Hepatocyte (in vitro differentiated cells): Measurements from ENCODE around the gene DRC1. TPM values are rescaled to one million over a fixed set of nuclear protein-coding genes. Genes with fewer than 3 reads are reported as not detected.

ENCODE experiments used
- DNase-seq: peaks from one replicate; pipeline ENCODE4 v3.0.0-alpha.2; 2016; ENCODE audit warnings: low spot score
- H2AFZ ChIP-seq: fragments of 200-600 bp; sonication (generic); 2 replicates; pipeline ENCODE4 v1.6.0; 2016; ENCODE audit warnings: antibody characterized with exemption, mild to moderate bottlenecking
- H3K27ac ChIP-seq: fragments of 200-600 bp; sonication (generic); 2 replicates; pipeline ENCODE4 v1.5.1; 2016; ENCODE audit warnings: mild to moderate bottlenecking
- H3K27me3 ChIP-seq: fragments of 200-600 bp; sonication (generic); 2 replicates; pipeline ENCODE4 v1.6.1; 2016
- H3K36me3 ChIP-seq: fragments of 200-600 bp; sonication (generic); replicated peaks from 2 replicates; pipeline ENCODE4 v1.5.1; 2016; ENCODE audit warnings: low read depth; ENCODE audit not compliant: insufficient read depth
- H3K4me1 ChIP-seq: fragments of 200-600 bp; sonication (generic); 2 replicates; pipeline ENCODE4 v1.5.1; 2016; ENCODE audit warnings: mild to moderate bottlenecking, moderate library complexity; ENCODE audit not compliant: insufficient read depth
- H3K4me2 ChIP-seq: fragments of 200-600 bp; sonication (generic); 2 replicates; pipeline ENCODE4 v1.6.0; 2016
- H3K4me3 ChIP-seq: fragments of 200-600 bp; sonication (generic); 2 replicates; pipeline ENCODE4 v1.5.1; 2016; ENCODE audit warnings: mild to moderate bottlenecking
- H3K79me2 ChIP-seq: fragments of 200-600 bp; sonication (generic); 2 replicates; pipeline ENCODE4 v1.6.0; 2017; ENCODE audit warnings: mild to moderate bottlenecking
- H3K9me2 ChIP-seq: fragments of 200-600 bp; sonication (generic); replicated peaks from 2 replicates; pipeline ENCODE4 v1.6.0; 2017; ENCODE audit warnings: mild to moderate bottlenecking; ENCODE audit not compliant: insufficient read depth
- H3K9me3 ChIP-seq: fragments of 200-600 bp; sonication (generic); 2 replicates; pipeline ENCODE4 v1.5.1; 2016; ENCODE audit warnings: low read depth, mild to moderate bottlenecking
- H4K20me1 ChIP-seq: fragments of 200-600 bp; sonication (generic); 2 replicates; pipeline ENCODE4 v1.6.0; 2016; ENCODE audit warnings: mild to moderate bottlenecking; ENCODE audit not compliant: insufficient read depth, poor library complexity, severe bottlenecking
- CTCF ChIP-seq: fragments of 200-600 bp; sonication (generic); IDR thresholded peaks from 2 replicates; pipeline ENCODE4 v1.5.1; 2016; ENCODE audit warnings: antibody characterized with exemption, mild to moderate bottlenecking; ENCODE audit not compliant: poor library complexity
- EZH2 ChIP-seq: fragments of 200-600 bp; sonication (generic); IDR thresholded peaks from 2 replicates; pipeline ENCODE4 v1.6.1; 2016; ENCODE audit warnings: antibody characterized with exemption, mild to moderate bottlenecking, borderline replicate concordance
- EZH2phosphoT487 ChIP-seq: fragments of 200-600 bp; sonication (generic); IDR thresholded peaks from one replicate; pipeline ENCODE4 v1.6.1; 2018; ENCODE audit warnings: antibody characterized with exemption, mild to moderate bottlenecking, low read depth, moderate library complexity; ENCODE audit not compliant: unreplicated experiment, severe bottlenecking
- WGBS: methylation state at CpG from one replicate; pipeline ENCODE4 v1.1.6; 2016; ENCODE audit warnings: low lambda C conversion rate; ENCODE audit errors: missing lambda C conversion rate; 5-methylcytosine and 5-hydroxymethylcytosine counted together
- polyA plus RNA-seq: library from polyadenylated mRNA; unstranded; fragments of >200 nt; fragmentation: Nextera tagmentation; extraction: Ambion mirVana; gene quantifications from 2 replicates; pipeline ENCODE4 v1.2.1, GENCODE V29; 2016
- total RNA-seq: library from RNA; depleted of rRNA; stranded (reverse); fragments of >200 nt; gene quantifications from 2 replicates; pipeline ENCODE4 v1.2.3, GENCODE V29; 2014

The DRC1 gene
- total and polyA plus RNA-seq, 2 experiments from 2014 or later, result 0.06 TPM; not detected in 1

GRCh38 chr2:26471289-26471688 is 69.6 kb downstream of the DRC1 start:
- Histone ChIP-seq H3K27ac (no peak overlapping the region), H4K20me1 (no peaks in the 10 kb centered on the region), H3K9me3 (no peaks in the 10 kb centered on the region), H3K4me3 (no peak overlapping the region), H3K79me2 (no peaks in the 10 kb centered on the region), H3K4me2 (no peak overlapping the region), H2AFZ (no peak overlapping the region), H3K9me2 (no peaks in the 10 kb centered on the region), H3K4me1 (no peaks in the 10 kb centered on the region), H3K36me3 (no peaks in the 10 kb centered on the region), H3K27me3 (no peaks in the 10 kb centered on the region)
- 68% methylated on average over 2 of the region's 2 CpGs for WGBS
- TF ChIP-seq EZH2phosphoT487 (no peak), CTCF (no peak), EZH2 (no peak)
- no peak for DNase-seq

GRCh38 chr2:26471766-26472706 is 70.3 kb downstream of the DRC1 start:
- Histone ChIP-seq H2AFZ (no peak overlapping the region), H3K4me3 (no peak overlapping the region), H3K9me2 (no peaks in the 10 kb centered on the region), H3K27me3 (no peaks in the 10 kb centered on the region), H3K27ac (no peak overlapping the region), H3K79me2 (no peaks in the 10 kb centered on the region), H3K4me1 (no peaks in the 10 kb centered on the region), H3K36me3 (no peaks in the 10 kb centered on the region), H3K9me3 (no peaks in the 10 kb centered on the region), H3K4me2 (no peak overlapping the region), H4K20me1 (no peaks in the 10 kb centered on the region)
- 89% methylated on average over 25 of the region's 25 CpGs for WGBS
- DNase-seq, result no peak
- TF ChIP-seq CTCF (no peak), EZH2 (no peak), EZH2phosphoT487 (no peak)

- H3K4me2 ChIP-seq, result no peak overlapping the region
- peaks cover 3% of the 10 kb centered on the region for H3K4me1 ChIP-seq
- no peak overlapping the region for H2AFZ ChIP-seq
- DNase-seq, result no peak
- no peaks in the 10 kb centered on the region for H3K27me3 ChIP-seq
- 93% methylated on average over 31 of the region's 34 CpGs for WGBS
- H3K36me3 ChIP-seq, result no peaks in the 10 kb centered on the region
- H3K4me3 ChIP-seq, result no peak overlapping the region
- H4K20me1 ChIP-seq, result no peaks in the 10 kb centered on the region
- H3K9me3 ChIP-seq, result no peaks in the 10 kb centered on the region
- no peak overlapping the region for H3K27ac ChIP-seq
- H3K79me2 ChIP-seq, result no peaks in the 10 kb centered on the region
- no peak for TF ChIP-seq EZH2phosphoT487
- TF ChIP-seq EZH2, result no peak
- TF ChIP-seq CTCF, result no peak
- no peaks in the 10 kb centered on the region for H3K9me2 ChIP-seq
These were observed 71.3 kb downstream of the DRC1 start for GRCh38 chr2:26472821-26473655.
